Astrocyte of the spinal cord (primary cell): ENCODE measurements around the gene BCL2L15.

ENCODE experiments used
- DNase-seq: peaks from one replicate; pipeline ENCODE4 v3.0.0; 2011; ENCODE audit warnings: low read depth, low spot score
- H3K4me3 ChIP-seq: 2 replicates; pipeline ENCODE4 v1.5.1; 2011; ENCODE audit warnings: low read depth, mild to moderate bottlenecking, low read length, moderate library complexity
- in situ Hi-C: cut with HindIII; loops from 2 replicates; pipeline ENCODE4 v1.10.0; 2017; ENCODE audit warnings: low sequenced_read_pairs
- TF ChIP-seq, protein P1 (sequence below): IDR thresholded peaks from 2 replicates; pipeline ENCODE4 v1.5.1; 2012; ENCODE audit warnings: low read depth, mild to moderate bottlenecking, low read length, inconsistent platforms

The BCL2L15 gene

DNA sequence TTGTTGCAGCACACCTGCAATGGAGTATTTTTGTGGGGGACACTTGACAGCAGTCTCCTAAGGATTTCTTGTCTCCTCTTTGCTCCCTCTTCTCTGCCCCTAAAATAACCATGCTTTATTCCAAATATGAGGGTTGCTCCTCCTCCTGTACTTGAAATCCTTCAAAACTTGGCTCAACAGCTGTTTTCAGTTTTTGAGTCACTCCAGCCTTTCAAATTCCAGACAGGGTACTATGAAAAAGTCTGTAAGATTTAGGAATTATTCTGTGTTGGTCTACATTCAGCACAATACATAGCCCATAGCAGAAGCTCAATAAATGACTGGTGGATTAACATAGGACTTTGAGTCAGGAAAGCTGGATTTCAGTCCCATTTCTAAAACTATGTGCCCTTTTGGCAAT is 11.7 kb upstream of the BCL2L15 start:
- H3K4me3 ChIP-seq = no peak overlapping the region
- no peak for DNase-seq
- TF ChIP-seq, protein P1, sequence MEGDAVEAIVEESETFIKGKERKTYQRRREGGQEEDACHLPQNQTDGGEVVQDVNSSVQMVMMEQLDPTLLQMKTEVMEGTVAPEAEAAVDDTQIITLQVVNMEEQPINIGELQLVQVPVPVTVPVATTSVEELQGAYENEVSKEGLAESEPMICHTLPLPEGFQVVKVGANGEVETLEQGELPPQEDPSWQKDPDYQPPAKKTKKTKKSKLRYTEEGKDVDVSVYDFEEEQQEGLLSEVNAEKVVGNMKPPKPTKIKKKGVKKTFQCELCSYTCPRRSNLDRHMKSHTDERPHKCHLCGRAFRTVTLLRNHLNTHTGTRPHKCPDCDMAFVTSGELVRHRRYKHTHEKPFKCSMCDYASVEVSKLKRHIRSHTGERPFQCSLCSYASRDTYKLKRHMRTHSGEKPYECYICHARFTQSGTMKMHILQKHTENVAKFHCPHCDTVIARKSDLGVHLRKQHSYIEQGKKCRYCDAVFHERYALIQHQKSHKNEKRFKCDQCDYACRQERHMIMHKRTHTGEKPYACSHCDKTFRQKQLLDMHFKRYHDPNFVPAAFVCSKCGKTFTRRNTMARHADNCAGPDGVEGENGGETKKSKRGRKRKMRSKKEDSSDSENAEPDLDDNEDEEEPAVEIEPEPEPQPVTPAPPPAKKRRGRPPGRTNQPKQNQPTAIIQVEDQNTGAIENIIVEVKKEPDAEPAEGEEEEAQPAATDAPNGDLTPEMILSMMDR = no peak
- in situ Hi-C loops = no loop called here

DNA sequence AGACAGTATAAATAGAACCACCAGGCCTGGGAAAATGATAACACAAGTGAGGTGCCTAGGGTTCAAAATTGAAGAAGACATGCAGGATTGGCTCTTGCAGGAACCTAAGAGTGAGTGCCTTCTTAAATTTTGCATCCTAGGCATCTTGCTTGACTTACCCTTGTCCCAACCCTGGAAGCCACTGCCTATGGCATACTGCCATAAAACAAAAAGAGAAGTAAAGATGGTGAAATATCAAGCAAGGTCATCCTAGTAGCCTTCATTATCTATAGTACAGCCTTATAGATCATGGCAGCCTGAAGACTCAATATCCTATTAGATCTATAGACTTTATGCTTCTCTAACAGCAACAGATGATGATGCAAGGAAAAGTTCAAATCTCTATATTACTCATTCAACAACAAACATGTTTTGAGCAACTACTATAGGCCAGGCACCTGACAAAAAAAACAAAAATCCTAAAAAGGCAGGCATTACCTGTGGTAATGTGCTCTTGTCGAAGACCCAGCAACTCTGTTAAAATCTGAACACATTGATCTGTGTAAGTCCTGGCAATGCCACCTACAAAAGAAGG is 10.9 kb upstream of the BCL2L15 start:
- in situ Hi-C loops = no loop called here
- TF ChIP-seq, protein P1 = no peak
- DNase-seq = no peak

DNA sequence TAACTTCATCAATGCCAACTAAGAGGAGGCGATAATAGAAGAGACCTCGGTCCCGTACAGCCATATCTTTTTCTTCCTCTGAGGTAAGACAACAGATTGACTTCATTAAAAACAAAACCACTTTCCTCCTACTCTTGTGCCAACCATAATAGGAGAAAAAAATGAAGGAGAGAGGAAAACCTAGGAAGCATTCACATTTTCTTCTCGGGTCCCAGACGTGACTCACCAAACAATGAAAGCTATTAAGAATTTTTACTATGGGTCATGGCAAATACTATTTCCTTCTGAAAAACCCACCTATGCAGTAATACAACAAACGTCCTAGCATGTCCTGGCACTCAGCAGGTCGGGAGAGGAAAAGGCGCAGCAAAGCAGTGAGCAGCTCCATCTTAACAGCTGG is 8.6 kb upstream of the BCL2L15 start:
- TF ChIP-seq, protein P1 = no peak
- peak; percentile 58 for DNase-seq
- in situ Hi-C loops = no loop called here
- H3K4me3 ChIP-seq = no peak overlapping the region

More for the DNA sequence above, 10.9 kb upstream of the BCL2L15 start:
- no peak overlapping the region for H3K4me3 ChIP-seq

DNA sequence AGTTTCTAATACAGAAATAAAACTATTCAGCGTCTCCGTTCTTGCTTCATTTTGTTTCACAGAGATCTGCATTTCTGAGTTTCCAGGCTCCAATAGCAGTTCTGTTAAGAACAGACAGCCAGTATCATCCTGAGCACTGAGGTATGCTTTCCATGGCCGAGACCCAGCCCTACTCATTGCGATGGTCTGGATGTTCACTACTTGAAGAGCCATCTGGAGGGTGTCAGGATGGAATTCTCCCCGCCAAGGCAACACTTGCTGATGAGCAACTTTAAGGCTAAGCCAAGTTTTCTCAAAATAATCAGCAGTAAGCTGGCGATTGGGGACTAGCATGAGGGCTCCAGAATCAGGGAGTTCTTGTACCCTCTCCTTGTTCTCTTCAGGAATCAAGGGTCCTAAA is 7.7 kb upstream of the BCL2L15 start:
- TF ChIP-seq, protein P1 = no peak
- DNase-seq = no peak
- in situ Hi-C loops = no loop called here
- H3K4me3 ChIP-seq = no peak overlapping the region

DNA sequence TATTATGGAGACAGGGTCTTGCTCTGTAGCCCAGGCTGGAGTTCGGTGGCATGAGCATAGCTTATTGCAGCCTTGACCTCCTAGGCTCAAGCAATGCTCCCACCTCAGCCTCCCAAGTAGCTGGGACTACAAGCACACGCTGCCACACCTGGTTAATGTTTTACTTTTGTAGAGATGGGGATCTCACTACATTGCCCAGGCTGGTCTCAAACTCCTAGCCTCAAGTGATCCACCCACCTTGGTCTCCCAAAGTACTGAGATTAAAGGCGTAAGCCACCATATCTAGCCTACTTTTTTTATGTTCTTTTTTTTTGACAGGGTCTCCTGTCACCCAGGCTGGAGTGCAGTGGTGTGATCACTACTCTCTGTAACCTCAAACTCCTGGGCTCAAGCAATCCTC is 5.9 kb upstream of the BCL2L15 start:
- H3K4me3 ChIP-seq = no peak overlapping the region
- TF ChIP-seq, protein P1 = no peak
- no peak for DNase-seq
- in situ Hi-C loops = no loop called here

DNA sequence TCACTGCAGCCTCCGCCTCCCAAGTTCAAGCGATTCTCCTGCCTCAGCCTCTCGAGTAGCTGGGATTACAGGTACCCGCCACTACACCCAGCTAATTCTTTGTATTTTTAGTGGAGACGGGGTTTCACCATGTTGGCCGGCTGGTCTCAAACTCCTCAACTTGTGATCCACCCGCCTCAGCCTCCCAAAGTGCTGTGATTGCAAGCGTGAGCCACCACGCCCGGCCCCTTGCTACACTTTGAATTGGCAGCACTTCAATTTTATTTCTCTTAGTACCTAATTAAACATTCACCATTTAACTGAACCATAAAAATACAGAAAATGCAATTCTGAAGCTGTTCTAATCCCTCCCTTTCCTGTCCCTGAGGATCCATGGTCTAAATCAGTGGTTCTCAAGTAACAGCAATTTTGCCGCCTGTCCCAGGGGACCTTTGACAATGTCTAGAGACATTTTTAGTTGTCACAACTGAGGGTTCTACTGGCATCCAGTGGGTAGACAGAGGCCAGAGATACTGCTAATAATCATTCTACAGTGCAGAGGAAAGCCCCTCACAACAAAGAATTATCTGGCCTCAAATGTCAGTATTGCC is 4.3 kb upstream of the BCL2L15 start:
- in situ Hi-C loops = no loop called here
- TF ChIP-seq, protein P1 = no peak
- no peak for DNase-seq
- H3K4me3 ChIP-seq = no peak overlapping the region
